NCI-H526 (cell line): ENCODE data around the gene SHH.

ENCODE experiments used
- DNase-seq, 2 experiments: peaks; one replicate each; lab custom pipeline; 2025; lab: John Stamatoyannopoulos, UW

SHH gene

GRCh38 chr7:155806096-155806871 lies 6.0 kb downstream of the SHH start:
- DNase-seq: no peak

DNA sequence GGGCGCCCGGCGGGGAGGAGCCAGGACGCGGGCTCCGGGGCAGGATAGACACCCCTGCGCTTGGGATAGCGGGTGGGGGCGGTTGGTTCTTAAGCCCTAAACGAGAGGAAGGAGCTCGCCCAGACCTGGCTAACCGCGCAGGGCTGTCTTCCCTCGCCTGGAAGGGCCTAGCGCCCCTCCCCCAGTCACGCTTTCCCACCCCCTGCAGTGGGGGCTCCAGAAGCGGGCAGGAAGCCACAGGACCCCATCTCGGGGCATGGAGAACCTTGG lies 6.5 kb downstream of the SHH start:
- DNase-seq: no peak

DNA sequence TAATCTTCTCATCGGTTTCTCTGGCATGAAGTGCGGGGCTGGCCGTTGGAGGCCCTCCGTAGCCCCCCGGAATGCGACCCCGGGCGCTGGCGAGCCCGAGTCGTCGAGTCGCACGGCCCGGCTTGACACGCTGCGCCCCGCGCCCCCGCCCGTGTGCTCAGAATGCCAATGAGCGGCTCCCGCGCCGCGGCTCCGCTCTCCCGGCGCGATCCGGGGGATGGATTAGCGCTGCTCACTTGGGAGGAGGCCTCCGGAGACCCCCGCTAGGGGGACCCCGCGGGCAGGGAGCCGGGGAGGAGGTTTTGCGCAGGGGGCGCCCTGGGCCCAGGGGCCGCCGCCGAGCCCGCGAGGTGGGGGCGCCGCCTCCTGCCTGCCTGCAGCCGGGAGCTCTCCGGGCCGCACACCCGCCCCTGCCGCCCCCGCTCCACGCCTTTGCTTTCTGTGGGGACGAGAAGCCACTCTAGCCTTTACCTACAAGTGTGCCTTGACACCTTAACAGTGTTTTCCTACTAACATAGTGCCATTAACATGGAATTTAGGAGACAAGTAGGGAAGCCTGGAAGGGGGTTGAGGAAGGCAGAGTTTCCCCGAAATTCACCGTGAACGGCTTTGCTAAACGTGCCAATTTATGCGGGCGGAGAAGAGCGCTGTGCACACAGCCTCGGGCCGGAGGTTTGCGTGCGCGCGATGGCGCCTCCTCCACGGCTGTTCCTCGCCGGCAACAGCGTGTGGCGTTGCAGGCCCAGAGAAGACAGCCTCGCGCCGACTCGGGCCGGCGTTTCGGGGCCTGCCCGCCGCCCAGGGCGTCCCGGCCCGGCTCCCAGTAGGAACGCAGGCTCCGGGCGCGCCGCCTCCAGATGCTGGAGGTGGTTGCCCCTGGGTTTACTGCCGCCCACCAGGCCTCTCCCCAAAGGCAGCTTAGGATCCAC lies 7.1 kb downstream of the SHH start:
- DNase-seq: peak; percentile 65 to 93

DNA sequence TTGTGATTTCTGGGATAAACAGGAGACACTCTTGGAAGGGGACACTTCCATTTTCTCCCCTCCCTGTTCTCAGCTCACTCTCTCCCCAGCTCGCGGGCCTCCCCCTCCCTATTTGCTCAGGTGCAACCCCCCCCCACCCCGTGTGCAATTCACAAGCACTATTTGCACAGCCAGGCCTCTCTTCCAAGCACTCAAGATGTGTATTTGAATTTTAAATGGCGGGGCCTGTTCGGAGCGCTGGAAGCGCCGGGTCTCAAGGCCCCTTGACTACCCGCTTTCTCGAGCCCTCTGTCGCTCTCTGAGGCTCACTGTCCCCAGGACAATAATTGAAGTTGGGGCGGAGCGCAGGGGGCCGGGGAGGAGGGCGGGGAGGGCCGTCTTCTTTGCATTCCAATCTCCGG lies 7.8 kb downstream of the SHH start:
- DNase-seq: peak in 1 of 2 experiments; percentile 57

DNA sequence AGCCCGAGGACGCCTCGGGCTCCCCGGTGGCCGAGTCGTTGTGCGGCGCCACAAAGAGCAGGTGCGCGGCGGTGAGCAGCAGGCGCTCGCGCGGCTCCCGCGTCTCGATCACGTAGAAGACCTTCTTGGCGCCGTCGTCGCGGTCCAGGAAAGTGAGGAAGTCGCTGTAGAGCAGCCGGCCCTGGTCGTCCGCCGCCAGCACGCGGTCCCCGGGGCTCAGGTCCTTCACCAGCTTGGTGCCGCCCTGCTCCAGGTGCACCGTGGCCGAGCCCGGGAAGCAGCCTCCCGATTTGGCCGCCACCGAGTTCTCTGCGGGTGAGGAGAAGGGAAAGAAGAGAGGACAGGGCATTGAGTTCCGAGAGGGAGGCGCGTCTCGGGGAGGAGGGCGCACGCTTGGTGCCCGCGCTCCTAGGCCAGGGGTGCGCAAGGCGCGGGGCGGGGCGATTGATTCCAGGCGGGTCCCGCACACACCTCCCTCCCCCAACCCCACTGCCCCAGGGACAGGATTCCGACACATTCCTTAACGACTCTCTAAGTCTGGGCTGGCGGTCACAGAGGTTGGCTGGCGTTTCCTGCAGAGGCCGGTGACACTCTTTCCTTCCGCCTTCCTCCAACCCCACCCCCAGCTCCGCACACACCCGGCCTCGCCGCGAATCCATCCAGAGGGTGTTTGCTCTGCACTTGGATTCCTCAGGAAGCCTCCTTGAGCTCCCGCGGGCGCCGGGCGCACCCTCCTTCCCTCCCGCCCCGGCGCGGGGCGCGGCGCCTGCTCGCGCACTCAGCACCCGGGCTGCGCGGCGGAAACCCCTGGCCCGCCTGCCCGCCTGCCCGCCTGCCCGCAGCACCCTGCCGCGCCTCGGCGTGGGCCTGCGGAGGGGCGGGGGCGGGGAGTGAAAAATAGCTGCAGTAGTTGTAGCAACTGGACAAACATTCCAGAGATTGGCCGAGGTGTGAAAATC lies 8.6 kb downstream of the SHH start:
- peak; percentile 46 to 78 for DNase-seq

DNA sequence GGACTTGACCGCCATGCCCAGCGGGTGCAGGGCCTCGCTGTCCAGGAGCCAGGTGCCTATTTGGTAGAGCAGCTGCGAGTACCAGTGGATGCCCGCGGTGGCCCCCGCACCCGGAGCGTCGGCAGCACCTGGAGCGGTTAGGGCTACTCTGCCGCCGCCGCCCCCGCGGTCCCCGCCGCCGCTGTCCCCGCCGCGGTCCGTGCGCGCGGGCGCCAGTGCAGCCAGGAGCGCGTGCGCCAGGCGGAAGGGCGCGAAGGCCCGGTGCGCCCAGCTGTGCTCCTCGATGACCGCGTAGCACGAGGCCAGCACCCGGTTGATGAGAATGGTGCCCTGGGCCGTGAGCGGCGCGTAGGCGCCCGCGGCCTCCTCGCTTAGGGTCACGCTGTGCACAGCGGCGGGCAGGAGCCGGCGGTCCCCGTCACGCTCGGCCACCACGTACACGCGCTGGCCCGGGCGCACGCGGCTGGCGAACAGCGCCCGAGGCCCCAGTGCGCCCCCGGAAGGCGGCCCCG lies 9.3 kb downstream of the SHH start:
- no peak for DNase-seq

DNA sequence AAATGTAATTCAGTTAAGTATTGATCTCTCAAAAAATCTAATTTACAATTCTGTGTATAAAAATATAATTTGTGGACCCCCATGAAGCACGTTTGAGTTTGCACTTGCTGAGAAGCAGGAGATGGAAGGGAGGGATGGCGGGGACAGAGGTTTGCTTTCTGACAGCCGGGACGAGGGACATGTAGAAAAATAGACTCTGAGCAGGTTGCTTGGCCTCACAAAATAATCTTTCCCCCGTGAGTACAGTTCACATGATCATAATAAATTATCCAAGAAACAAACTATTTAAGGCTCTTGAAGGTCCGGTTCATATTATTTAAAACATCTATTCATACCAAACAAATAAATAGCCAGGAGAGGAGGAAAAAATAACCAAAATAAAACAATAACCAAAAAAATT lies 10.0 kb downstream of the SHH start:
- no peak for DNase-seq

DNA sequence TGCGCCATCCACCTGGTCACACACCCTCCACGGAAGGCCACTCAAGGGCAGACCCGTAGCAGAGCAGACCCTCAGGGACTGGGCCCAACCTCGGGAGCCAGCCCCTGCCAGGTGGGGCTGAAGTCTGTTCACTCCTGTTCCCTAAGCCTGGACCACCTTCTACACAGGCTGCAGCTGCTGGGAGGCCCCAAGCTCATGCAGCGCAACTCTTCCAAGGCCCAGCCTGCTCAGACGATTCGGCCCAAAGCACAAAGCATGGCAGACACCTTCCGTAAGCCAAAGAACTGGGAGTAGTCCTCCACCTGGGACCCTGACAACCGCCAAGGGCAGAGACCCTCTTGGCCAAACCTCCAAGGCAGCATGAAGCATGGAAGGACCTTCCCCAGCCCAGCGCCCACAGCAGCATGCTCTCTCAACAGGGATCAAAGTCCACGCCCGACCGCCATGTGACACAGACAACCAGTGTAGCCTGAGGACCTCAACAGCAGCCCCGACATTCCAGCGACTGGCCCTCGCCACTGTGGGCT lies 11.5 kb downstream of the SHH start:
- peak in 1 of 2 experiments; percentile 40 for DNase-seq

DNA sequence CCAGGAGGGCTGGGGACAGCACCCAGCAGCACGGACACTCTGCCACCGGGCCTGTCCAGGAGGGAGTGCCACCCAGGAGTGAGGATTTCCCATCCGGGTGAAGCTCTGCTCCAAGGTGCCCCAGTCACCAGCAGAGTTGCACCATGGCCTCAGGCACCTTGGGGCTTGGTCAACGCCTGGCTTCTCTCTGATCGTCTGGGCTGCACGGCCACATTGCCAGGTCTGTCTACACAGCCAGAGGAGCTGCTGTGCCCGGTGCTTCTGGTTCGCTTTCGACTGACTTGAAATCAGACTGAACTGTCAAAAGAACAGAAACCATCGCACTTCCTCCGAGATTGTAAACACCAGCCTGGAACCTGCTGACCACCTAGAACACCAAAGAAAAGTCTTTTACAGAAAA lies 12.0 kb downstream of the SHH start:
- DNase-seq: no peak

- no peak for DNase-seq
Measured at GRCh38 chr7:155799514-155799913, 12.7 kb downstream of the SHH start.

GRCh38 chr7:155798673-155799439 lies 13.4 kb downstream of the SHH start:
- no peak for DNase-seq

GRCh38 chr7:155797262-155798250 lies 14.7 kb downstream of the SHH start:
- DNase-seq: no peak

DNA sequence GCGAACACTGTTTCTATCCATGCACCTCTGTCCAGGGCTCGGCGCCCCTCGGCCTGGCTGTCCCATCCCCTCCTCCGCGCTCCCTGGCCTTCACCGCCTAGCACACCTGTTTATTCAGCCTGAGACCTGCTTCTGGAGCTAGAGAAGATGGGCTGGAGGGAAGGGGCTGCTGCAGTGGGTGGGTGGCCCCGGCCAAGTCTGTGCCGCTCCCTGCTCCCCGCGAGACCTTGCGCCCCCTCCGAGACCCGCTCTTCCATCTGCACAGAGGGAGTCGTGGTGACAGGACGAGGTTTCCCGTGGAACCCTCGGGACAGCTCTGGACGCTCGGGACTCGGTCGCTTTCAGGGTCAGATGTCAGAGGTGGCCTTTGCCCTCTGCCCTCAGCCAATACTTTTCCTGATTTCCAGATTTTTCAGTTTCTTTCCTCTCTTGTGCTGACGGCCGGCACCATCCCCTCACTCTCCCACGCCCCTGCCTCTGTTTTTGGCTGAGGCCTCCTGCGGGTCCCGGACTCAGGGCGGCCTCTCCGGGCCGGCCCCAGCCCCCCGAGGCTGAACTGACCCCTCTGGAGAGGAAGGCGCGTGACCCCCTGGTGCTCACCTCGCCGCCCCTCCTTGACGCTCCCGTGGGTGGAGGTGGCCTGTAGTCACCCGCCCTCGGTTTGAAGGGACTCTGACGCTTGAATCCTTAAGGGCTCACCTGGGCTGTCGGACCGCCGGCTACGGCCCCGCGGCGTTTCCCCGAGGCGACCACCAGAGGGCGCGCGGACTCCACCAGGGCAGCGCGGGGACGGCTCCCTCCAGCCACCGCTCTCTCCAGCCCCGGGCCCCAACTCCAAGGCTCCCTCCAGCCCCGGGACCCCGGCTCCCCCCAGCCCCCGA lies 15.6 kb downstream of the SHH start:
- peak in 1 of 2 experiments; percentile 78 for DNase-seq

- DNase-seq: no peak
Measured at GRCh38 chr7:155795951-155796350, 16.3 kb downstream of the SHH start.

DNA sequence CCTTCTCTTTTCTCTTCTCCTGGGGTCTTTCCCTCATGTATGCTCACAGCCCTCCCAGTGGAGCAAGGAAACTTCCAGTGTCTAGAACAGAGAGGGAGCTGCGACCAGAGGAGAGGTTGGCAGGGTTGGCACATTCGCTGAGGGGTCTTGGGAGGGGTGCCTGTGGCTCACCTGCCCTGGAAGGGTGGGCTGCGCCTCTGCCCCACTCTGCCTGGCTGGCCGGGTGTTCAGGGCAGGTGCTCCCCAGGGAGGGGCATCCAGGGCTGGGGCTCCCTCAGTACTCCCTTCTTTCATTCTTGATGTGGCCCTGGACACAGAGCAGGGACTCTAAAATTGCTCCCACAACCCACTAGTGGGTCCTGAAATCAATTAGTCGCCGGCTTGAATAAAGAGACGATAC lies 16.9 kb downstream of the SHH start:
- DNase-seq: no peak

DNA sequence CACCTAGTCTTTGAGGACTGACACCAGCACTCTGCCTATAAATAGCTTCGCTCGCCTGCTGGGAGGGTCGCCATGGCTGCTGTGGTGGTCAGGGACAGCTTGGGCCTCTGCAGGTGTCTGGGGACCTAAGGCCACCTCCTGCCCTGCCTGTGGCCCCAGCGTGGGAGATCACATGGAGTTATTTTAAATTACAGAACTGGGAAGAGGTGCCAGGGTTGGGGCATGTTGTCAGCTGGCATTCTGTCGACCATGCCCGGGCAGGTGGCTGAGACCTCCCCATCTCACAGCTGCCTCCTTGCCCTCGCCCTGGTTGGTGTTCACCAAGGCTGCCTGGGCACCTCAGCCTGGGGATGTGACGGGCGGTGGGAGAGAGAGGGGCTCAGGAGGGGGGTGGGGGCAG lies 18.1 kb downstream of the SHH start:
- no peak for DNase-seq

DNA sequence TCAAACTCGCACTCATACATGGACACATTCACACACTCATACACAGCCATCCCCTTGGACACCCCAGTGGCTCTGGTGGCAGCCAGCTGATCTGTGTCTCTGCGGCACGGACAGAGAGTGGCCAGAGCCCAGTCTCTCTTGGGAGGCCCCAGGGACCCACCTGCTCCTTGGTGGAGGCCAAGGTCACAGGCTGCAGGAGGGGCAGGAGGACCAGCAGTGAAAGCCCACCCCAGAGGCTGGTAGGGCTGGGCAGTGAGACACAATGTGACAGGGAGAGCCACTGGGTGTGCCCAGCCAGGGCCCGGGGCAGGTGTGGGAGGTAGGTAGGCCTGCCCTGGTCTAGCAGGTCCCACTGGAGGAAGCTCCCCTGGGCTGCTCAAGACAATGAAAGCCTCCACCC lies 18.5 kb downstream of the SHH start:
- DNase-seq: no peak

DNA sequence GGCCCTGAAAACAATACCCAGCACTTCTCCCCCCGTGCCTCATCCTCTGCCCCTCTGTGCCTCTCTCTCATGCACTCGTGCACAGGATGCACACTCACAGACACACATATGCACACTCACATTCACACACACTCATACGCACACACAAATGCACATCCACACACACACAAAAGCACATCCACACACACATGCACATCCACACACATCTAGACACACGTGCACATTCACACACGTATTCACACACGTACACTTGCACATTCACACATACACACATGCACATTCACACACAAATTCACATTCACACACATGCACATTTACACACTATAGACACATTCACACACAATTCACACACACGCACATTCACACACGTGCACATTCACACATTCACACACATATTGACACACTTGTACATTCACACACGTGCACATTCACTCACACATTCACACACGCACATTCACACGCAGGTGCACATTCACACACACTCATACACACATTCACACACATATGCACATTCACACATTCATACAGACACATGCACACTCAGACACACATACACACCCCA lies 19.2 kb downstream of the SHH start:
- no peak for DNase-seq
